HCEC 1CT (cell line): ENCODE measurements around the gene UBR2.
"Not testable (repeated sequence)": the region's sequence is repeated elsewhere in the genome, so short reads cannot be mapped to it uniquely, and the experiment has no call there.

Experiments used
- DNase-seq: peaks from one replicate; pipeline ENCODE4 v3.0.0-alpha.2; 2017

UBR2 gene

GRCh38 chr6:42618686-42619085 lies 54.9 kb downstream of the UBR2 start:
- DNase-seq = peak; percentile 76

- DNase-seq = no peak
Observed at GRCh38 chr6:42619963-42620362, 56.1 kb downstream of the UBR2 start.

GRCh38 chr6:42624601-42625000 lies 60.8 kb downstream of the UBR2 start:
- no peak for DNase-seq

DNA sequence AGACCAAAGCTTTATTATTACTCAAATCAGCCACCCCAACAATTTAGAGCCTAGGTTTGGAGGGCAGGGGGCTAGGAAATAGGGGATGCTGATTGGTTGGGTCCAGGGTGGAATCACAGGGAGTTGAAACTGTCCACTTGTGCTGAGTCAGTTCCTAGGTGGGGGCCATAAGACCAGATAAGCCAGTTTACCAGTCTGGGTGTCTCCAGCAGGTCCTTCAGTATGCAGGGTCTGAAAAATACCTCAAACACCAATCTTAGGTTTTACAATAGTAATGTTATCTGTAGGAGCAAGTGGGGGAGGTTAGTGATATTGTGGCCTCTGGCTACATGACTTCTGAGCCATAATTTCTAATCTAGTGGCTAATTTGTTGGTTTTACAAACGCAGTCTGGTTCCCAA lies 63.2 kb downstream of the UBR2 start:
- DNase-seq = no peak

- DNase-seq = no peak
Observed at GRCh38 chr6:42627674-42628073, 63.8 kb downstream of the UBR2 start.

GRCh38 chr6:42628604-42629003 lies 64.8 kb downstream of the UBR2 start:
- no peak for DNase-seq

DNA sequence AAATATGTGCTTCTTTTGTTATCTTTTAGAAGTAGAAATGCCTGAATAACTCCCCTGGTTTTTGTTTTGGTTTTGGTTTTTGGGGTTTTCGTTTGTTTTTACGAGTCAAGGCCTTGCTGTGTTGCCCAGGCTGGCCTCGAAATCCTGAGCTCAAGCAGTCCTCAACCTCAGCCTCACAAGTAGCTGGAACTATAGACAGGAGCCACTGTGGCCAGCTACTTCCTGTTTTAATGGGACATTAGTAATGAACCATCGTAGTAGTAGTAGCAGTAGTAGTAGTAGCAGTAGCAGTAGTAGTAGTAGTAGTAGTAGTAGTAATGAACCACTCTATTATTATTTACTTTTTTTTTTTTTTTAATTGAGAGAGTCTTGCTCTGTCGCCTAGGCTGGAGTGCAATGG lies 66.0 kb downstream of the UBR2 start:
- DNase-seq = no peak

DNA sequence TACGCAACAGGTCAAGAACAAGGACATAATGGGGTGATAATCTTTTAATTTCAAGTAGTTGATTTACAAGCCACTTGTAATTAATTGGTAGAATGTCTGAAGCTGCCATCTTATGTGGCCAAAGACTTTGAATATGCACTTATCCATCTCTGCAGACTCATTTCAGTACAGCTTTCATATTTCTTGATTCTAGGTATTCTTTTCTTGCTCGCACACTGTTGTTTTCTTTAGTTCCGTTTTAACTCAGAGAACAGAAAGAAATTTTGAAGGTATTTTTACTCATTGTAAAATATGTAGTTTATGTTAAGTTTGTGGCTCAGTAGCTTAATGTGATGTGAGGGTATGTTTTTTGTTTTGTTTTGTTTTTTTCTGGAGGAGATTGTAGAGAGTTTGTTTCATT lies 73.9 kb downstream of the UBR2 start:
- DNase-seq = no peak

DNA sequence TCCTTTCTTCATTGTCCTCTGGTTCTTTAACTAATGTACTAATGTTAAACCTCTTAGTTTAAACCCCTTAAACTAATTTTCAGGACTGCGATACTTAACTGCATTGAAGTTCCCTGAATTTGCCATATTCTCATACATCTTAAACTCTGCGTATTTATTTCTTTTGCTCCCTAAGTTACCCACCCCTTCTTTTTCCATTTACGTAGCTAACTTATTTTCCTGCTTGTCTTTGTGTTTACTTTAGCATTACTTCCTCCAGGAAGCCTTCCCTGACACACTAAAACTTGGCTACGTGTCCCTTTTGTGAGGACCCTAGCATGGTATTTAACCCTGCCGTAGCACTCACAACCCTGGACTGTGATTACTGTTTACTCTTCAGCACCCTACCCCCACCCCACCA lies 79.0 kb downstream of the UBR2 start:
- no peak for DNase-seq

DNA sequence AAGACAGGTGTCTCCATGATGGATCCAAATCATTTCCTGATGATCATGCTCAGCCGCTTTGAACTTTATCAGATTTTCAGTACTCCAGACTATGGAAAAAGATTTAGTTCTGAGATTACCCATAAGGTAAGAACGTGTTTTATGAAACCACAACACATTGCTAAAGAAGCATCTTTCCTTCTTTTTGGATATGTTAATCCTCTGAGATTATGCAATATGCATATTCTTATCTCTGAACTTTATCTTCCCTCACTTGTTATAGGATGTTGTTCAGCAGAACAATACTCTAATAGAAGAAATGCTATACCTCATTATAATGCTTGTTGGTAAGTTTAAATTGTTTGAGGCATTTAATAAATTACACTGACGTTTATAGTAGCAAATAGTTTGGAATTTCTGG lies 80.4 kb downstream of the UBR2 start:
- DNase-seq = no peak

- DNase-seq = no peak
Observed at GRCh38 chr6:42652024-42652746, 88.4 kb downstream of the UBR2 start.

DNA sequence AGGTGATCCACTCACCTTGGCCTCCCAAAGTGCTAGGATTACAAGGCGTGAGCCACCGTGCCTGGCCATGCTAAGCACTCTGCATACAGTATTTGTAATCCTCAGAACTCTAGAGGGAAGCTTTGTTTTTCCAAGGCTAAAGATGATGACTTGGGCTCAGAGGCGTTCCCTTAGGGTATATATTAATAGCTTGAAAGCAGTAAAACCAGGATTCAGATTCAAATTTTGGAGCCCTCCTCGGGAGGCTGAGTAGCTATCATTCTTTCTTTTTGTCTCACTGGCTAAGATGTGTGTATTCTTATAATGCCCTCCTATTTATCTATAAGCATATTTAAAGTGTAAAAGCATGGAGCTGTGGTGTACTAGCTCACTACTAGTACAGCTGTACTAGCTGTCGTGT lies 90.0 kb downstream of the UBR2 start:
- no peak for DNase-seq

- no peak for DNase-seq
Observed at GRCh38 chr6:42659806-42660205, 96.0 kb downstream of the UBR2 start.

DNA sequence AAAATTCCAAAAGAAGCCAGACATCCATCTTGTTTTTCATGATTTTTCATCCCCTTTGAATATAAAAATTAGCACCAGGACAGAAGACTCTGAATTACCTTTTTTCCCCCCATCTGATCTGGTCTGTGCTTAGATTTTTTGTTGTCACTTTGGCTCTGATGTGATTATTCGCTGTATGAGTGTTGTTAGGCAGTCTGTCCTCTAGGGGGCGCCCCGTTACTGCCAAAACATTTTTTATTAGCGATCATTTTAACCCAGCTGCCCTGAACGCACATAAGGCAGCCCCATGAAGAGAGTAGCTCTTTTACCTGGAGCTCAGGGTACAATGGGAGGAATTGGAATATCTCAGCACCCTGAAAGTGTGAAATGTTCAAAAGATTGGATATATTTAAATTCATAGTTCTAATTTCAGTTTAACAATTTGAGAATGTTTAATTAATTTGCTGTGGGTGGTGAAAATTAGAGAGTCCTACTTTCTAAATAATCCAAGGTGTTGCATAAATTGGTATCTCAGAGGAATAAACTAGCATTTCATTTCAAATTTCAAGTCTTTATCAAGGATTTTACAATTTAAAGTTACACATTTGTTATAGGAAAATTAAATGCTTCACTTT lies 97.8 kb downstream of the UBR2 start:
- DNase-seq = peak; percentile 70

DNA sequence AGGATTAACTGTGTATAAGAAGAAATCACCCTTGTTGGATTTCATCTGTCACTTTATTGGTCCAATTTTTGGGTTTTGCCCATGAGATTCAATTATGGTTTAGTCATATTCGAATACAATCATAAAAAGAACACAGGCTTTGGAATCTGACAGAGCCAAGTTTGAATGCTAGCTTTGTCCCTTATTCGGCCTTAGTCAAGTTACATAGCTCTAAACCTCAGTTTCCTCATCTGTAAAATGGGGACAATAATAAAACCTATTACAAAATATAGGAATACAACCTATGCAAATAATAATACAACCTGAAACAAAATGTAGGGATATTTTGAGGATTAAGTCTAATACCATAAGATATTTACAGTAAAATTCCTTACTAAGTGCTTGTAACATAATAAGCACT lies 100.9 kb downstream of the UBR2 start:
- DNase-seq = no peak

GRCh38 chr6:42674368-42674767 lies 110.5 kb downstream of the UBR2 start:
- not testable (repeated sequence) for DNase-seq

DNA sequence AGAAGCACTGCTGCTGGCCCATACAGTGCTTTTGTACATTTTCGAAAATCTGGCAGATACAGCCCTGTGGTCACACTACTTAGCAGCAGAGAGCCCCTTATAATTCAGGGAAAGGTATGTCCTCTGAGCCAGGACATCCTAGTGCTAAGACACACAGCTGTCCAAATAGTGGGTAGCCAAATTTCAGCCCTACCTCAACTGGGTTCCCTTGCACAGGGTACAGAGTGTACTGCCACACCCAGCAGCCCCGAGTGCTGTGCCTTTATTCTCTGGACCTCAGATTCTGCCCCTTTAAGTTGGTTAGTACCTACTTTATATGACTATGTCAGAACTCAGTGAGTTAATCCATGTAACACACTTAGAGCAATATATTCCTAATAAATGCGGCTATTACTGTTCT lies 111.0 kb downstream of the UBR2 start:
- no peak for DNase-seq

DNA sequence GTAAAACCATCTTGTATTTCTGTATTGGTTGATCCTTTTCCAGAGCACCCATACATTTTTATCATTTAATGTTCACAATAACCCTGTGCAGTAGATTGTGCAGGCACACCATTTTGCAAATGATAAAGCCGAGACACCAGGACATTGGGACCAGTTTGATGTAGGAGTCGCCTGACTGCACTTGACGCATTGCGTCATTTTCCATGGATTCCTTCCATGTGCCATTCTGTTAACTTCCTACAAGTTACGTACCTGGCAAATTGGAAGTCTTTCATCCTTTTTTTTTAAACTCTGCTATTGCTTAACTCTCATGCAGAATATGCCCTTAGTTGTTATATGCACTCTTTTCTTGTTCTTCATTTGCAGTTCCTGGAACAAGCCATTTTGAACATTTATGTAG lies 115.5 kb downstream of the UBR2 start:
- no peak for DNase-seq

GRCh38 chr6:42688281-42688680 lies 124.5 kb downstream of the UBR2 start:
- no peak for DNase-seq

DNA sequence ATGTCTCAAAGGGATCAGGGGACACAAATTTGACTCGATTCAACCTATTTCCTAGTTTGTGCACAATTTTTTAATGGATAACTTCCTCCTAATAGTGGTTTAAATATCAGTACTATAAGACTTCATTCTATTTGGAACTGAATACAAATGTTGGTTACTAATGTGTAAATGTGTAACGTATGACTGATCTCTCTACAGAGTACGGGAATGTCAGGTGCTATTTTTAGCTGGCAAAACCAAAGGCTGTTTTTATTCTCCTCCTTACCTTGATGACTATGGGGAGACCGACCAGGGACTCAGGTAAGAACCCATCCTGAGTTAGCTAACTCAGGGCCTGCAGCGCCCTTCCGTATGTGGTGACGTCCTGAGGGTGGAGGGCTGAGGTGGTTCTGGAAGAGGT lies 125.5 kb downstream of the UBR2 start:
- no peak for DNase-seq

- DNase-seq = no peak
Observed at GRCh38 chr6:42690151-42690702, 126.4 kb downstream of the UBR2 start.

- DNase-seq = no peak
Observed at GRCh38 chr6:42690872-42691271, 127.0 kb downstream of the UBR2 start.

DNA sequence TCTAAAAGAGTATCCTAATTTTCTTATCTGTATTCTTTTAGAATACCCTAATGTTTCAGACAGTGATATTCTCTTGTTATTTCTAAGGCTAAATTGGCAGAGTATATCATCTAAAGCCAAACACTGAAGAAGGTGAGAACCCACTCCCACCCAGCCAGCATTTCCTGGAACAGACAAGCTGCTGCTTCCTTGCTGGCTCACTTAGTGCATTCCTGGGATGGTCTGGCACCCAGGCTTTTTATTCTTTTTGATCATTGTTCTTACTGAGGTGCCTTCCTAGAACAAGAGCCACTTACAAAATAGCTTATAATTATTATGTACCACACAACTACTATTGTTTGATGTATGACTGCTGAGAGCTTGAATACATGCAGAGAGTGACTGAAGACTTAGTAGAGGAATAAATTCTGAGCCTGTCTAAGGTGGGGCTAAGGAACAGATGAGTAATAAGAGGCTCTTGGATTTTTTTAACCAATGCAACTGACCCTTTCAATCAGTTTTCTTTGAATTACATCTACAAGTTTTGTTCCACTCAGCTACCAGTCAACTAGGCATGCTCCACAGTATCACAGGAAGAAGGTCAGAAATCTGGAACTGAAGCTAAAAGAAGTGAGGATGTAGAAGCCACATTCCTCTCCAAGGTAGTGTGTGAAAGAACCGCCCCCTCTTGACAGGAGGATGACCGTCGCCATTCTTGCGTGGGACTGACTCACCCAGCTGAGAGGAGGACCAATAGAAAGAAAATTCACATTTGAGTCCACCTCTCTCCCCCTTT lies 128.5 kb downstream of the UBR2 start:
- peak; percentile 34 for DNase-seq
